Upper lobe of left lung (tissue), 6 donors: ENCODE results near the gene OTUD5. TPM values are rescaled to one million over a fixed set of nuclear protein-coding genes. Genes with fewer than 3 reads are reported as not detected.
"Not testable (repeated sequence)": the region's sequence is repeated elsewhere in the genome, so short reads cannot be mapped to it uniquely, and the experiment has no call there.

Experiments used
- ATAC-seq, 2 donors: fragments of 200-7000 bp; cut with Tn5 transposase; one replicate each; pipeline ENCODE4 v1.9.1; 2022; ENCODE audit warnings: mild to moderate bottlenecking in 2 of 2, moderate library complexity in 2 of 2; ENCODE audit not compliant: low FRiP score in 2 of 2
- DNase-seq, 2 donors: peaks; one replicate each; pipeline ENCODE4 v3.0.0-alpha.2; 2019 to 2020
- H3K27ac ChIP-seq, 4 donors: fragments of 200-600 bp; sonication (generic); one replicate each; pipeline ENCODE4 v1.5.1; 2016 to 2019
- H3K27me3 ChIP-seq, 4 donors: fragments of 200-600 bp; sonication (generic); one replicate each; pipeline ENCODE4 v1.5.1; 2017 to 2019
- H3K36me3 ChIP-seq, 4 donors: fragments of 200-600 bp; sonication (generic); one replicate each; pipeline ENCODE4 v1.5.1; 2016 to 2019
- H3K4me1 ChIP-seq, 4 donors: fragments of 200-600 bp; sonication (generic); one replicate each; pipeline ENCODE4 v1.5.1; 2018 to 2019
- H3K4me3 ChIP-seq, 4 donors: fragments of 200-600 bp; sonication (generic); one replicate each; pipeline ENCODE4 v1.5.1; 2017 to 2019; ENCODE audit warnings: mild to moderate bottlenecking in 2 of 4, moderate library complexity in 1 of 4
- H3K9me3 ChIP-seq, 4 donors: fragments of 200-600 bp; sonication (generic); one replicate each; pipeline ENCODE4 v1.5.1; 2018 to 2019
- CTCF ChIP-seq, 6 experiments: fragments of 450-650 bp in 4 of 6; fragments of 200-600 bp in 2 of 6; sonication (generic) in 2 of 6; IDR thresholded peaks; one replicate each; pipeline ENCODE4 v1.5.1; 2016 to 2019; ENCODE audit warnings: antibody characterized with exemption in 6 of 6
- EP300 ChIP-seq, 4 donors: sonication (generic); formaldehyde crosslinking; IDR thresholded peaks; one replicate each; pipeline ENCODE4 v1.5.1; 2017; ENCODE audit warnings: antibody characterized with exemption in 4 of 4, control low read depth in 2 of 4
- POLR2A ChIP-seq, 4 donors: fragments of 450-650 bp; IDR thresholded peaks; one replicate each; pipeline ENCODE4 v1.5.1; 2016 to 2017; ENCODE audit warnings: antibody characterized with exemption in 4 of 4, mild to moderate bottlenecking in 2 of 4
- POLR2AphosphoS5 ChIP-seq, 2 donors: sonication (generic); formaldehyde crosslinking; IDR thresholded peaks; one replicate each; pipeline ENCODE4 v1.5.1; 2017; ENCODE audit warnings: antibody characterized with exemption in 2 of 2
- WGBS, 2 donors: methylation state at CpG; one replicate each; pipeline ENCODE4 v1.1.5; 2017 to 2018; 5-methylcytosine and 5-hydroxymethylcytosine counted together
- small RNA-seq, 4 donors: library from RNA; depleted of rRNA; stranded (forward); fragments of <200 nt; gene quantifications; one replicate each; pipeline ENCODE3, GENCODE V24; 2016
- total RNA-seq, 6 donors: library from RNA; depleted of rRNA in 4 of 6; stranded (reverse); fragments of >200 nt in 4 of 6; gene quantifications; one replicate each; pipeline versions ENCODE4 v1.1.0 to v1.2.1, GENCODE V29; 2016 to 2021
- donor health status: DM: no; HTN: no; CAD: no; lungs with moderate emphysema.
- donor health status: DM: no; HTN: yes; CAD: no; lungs with severe emphysema.

Gene OTUD5
- total RNA-seq, 6 donors from 2014 or later = 40.1 to 101 (median 49.6) TPM

DNA sequence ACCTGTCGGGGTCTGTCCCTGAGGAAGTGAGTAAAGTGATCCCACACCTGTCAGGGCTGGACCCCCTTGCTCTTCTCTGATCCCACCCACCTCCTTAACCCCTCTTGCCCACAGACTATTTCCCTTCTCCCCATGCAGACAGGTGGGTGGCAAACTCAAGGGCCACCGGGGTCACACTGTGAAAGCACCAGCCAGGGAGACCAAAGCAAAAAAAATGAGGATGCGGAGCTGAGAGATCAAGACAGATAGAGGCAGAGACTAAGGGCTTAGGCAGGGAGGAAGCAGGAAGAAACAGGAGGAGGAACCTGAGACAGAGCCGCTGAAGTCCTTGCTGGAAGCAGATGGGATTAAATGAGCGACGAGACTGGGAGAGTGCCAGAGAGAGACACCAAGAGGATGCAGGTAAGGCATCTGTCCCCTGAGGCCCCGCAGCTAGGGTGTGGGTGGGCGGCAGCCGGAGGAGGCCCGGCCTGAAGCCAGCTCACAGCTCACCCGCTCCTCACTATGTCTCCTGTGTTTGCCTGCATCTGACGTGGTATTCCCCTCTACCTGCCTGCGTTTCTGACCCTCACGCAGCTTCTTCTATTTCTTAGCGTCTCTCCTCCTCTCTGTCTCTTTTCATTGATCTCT, 67.0 kb downstream of the OTUD5 start:
- Histone ChIP-seq H3K4me1 (peaks cover 4 to 9% (median 6%) of the 10 kb centered on the region in 4 donors), H3K27me3 (no peaks in the 10 kb centered on the region), H3K9me3 (no peaks in the 10 kb centered on the region), H3K36me3 (peaks cover 0 to 14% (median 3%) of the 10 kb centered on the region in 4 donors), H3K27ac (peak overlapping the region in 1 of 4 donors; percentile 84), H3K4me3 (peak overlapping the region in 3 of 4 donors; percentile 65 to 85 (median 70))
- no peak for TF ChIP-seq CTCF (IDR thresholded peaks at IDR 0.05)
- TF ChIP-seq POLR2AphosphoS5 (IDR thresholded peaks at IDR 0.05) = no peak
- TF ChIP-seq EP300 (IDR thresholded peaks at IDR 0.05) = no peak
- no peak for TF ChIP-seq POLR2A (IDR thresholded peaks at IDR 0.05)
- no peak for DNase-seq
- ATAC-seq = no peak
- 34 to 42% methylated on average over 11 to 15 of the region's 15 CpGs for WGBS, 2 donors

DNA sequence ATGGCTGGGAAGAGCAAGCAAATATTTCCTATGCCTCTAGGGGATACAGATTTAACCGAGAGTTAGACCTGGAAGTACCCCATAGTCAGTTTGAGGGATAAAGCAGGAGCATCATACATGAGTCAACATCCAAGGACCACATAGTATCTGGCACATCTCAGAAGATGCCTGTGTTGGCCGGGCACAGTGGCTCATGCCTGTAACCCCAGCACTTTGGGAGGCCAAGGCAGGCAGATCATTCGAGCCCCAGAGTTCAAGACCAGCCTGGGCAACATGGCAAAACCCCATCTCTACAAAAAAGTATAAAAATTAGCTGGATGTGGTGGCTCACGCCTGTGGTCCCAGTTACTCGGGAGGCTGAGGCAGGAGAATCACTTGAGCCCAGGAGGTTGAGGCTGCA, 70.8 kb downstream of the OTUD5 start:
- H3K4me1 ChIP-seq, H3K27ac ChIP-seq, DNase-seq, H3K4me3 ChIP-seq, H3K27me3 ChIP-seq, H3K36me3 ChIP-seq, H3K9me3 ChIP-seq, ATAC-seq: not testable (repeated sequence)
- WGBS, 2 donors = 84% methylated on average over 5 of the region's 5 CpGs; no CpG with 5 or more reads in 1 of the 2 donors

- WGBS, 2 donors = 77 to 80% methylated on average over 10 of the region's 10 CpGs
Observed at GRCh38 chrX:48883729-48884128, 73.7 kb downstream of the OTUD5 start.

DNA sequence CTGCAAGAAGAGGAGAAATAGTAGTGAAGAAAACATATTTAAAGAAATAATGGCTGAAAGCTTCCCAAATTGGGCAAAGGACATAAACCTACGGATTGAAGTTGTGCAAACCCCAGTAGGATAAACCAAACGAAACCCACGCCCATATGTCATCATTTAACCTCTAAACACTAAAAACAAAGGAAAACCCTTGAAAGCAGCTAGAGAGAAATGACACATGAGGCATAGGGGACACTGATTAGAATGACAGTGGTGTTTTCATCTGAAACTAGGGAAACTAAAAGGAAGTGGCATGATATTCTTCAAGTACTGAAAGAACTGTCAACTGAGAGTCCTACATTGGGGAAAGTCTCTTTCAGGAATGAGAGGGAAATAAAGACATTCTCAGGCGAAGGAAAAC, 80.5 kb downstream of the OTUD5 start:
- not testable (repeated sequence) for H3K9me3 ChIP-seq, ATAC-seq, H3K27me3 ChIP-seq, H3K4me3 ChIP-seq, H3K4me1 ChIP-seq, H3K36me3 ChIP-seq, DNase-seq, H3K27ac ChIP-seq
- 61 to 62% methylated on average over 3 to 4 of the region's 4 CpGs for WGBS, 2 donors

More at GRCh38 chrX:48883729-48884128, 73.7 kb downstream of the OTUD5 start:
- H3K36me3 ChIP-seq = no peaks in the 10 kb centered on the region
- no peak for ATAC-seq
- no peaks in the 10 kb centered on the region for H3K27me3 ChIP-seq
- H3K4me3 ChIP-seq = no peak overlapping the region
- H3K4me1 ChIP-seq = no peaks in the 10 kb centered on the region
- DNase-seq = no peak
- H3K27ac ChIP-seq = no peak overlapping the region
- TF ChIP-seq CTCF (IDR thresholded peaks at IDR 0.05) (no peak), EP300 (IDR thresholded peaks at IDR 0.05) (no peak), POLR2A (IDR thresholded peaks at IDR 0.05) (no peak), POLR2AphosphoS5 (IDR thresholded peaks at IDR 0.05) (no peak)
- H3K9me3 ChIP-seq = no peaks in the 10 kb centered on the region

Small RNAs within 50 kb of the gene (small RNA-seq; reads per million reads assigned to genes)
- gene RNU6-722P = 0 reads per million in 4 donors

Other genes with a start within 250 kb of the OTUD5 start
- 1 to 10 TPM in 4 of 6 donors, not detected in 2; 1.1 to 2.1 (median 2.0) TPM for gene GLOD5, start 195.9 kb downstream of the OTUD5 start, total RNA-seq
- 1 to 10 TPM in 4 of 6 donors, under 1 TPM in 1, not detected in 1; 0.49 to 3.1 (median 1.6) TPM for gene GATA1, start 171.0 kb downstream of the OTUD5 start, total RNA-seq
- 100 to 1,000 TPM in 2 of 6 donors, 10 to 100 TPM in 4; 59.1 to 171 (median 86.0) TPM for gene HDAC6, start 155.5 kb downstream of the OTUD5 start, total RNA-seq
- gene ERAS, start 131.1 kb downstream of the OTUD5 start, total RNA-seq = not detected
- gene PCSK1N, start 122.0 kb downstream of the OTUD5 start, total RNA-seq = 1 to 10 TPM; 1.0 to 7.5 (median 2.3) TPM
- 10 to 100 TPM; 29.6 to 49.6 (median 42.6) TPM for gene TIMM17B, start 59.8 kb downstream of the OTUD5 start, total RNA-seq
- 10 to 100 TPM; 49.1 to 76.9 (median 65.2) TPM for gene PQBP1, start 59.7 kb downstream of the OTUD5 start, total RNA-seq
- 10 to 100 TPM in 5 of 6 donors, 1 to 10 TPM in 1; 5.2 to 32.0 (median 23.3) TPM for gene SLC35A2, start 46.0 kb downstream of the OTUD5 start, total RNA-seq
- 10 to 100 TPM; 16.3 to 36.1 (median 26.2) TPM for gene PIM2, start 38.6 kb downstream of the OTUD5 start, total RNA-seq
- gene KCND1, start 14.2 kb upstream of the OTUD5 start, total RNA-seq = 1 to 10 TPM in 3 of 6 donors, under 1 TPM in 3; 0.61 to 3.1 (median 1.2) TPM
- gene GRIPAP1, start 44.7 kb upstream of the OTUD5 start, total RNA-seq = 100 to 1,000 TPM in 1 of 6 donors, 10 to 100 TPM in 5; 37.5 to 140 (median 50.8) TPM
- 10 to 100 TPM; 44.4 to 99.7 (median 72.3) TPM for gene TFE3, start 85.8 kb upstream of the OTUD5 start, total RNA-seq
- gene CCDC120, start 101.4 kb upstream of the OTUD5 start, total RNA-seq = 10 to 100 TPM in 3 of 6 donors, 1 to 10 TPM in 3; 6.0 to 13.5 (median 9.9) TPM
- 10 to 100 TPM; 12.5 to 26.2 (median 15.5) TPM for gene PRAF2, start 116.4 kb upstream of the OTUD5 start, total RNA-seq
- 100 to 1,000 TPM in 2 of 6 donors, 10 to 100 TPM in 4; 55.9 to 165 (median 74.2) TPM for gene WDR45, start 122.3 kb upstream of the OTUD5 start, total RNA-seq
- gene GPKOW, start 166.1 kb upstream of the OTUD5 start, total RNA-seq = 10 to 100 TPM; 14.7 to 23.1 (median 20.4) TPM
- 10 to 100 TPM in 4 of 6 donors, 1 to 10 TPM in 2; 7.3 to 16.3 (median 12.9) TPM for gene MAGIX, start 205.2 kb upstream of the OTUD5 start, total RNA-seq
- gene PLP2, start 214.3 kb upstream of the OTUD5 start, total RNA-seq = 100 to 1,000 TPM in 2 of 6 donors, 10 to 100 TPM in 4; 32.7 to 135 (median 58.4) TPM
- 10 to 100 TPM; 14.4 to 43.0 (median 19.7) TPM for gene PRICKLE3, start 228.8 kb upstream of the OTUD5 start, total RNA-seq
- gene SYP, start 242.6 kb upstream of the OTUD5 start, total RNA-seq = 1 to 10 TPM; 2.1 to 8.0 (median 4.3) TPM